ENCODE data around the gene ARL5C.
"Not testable (repeated sequence)": the region's sequence is repeated elsewhere in the genome, so short reads cannot be mapped to it uniquely, and the experiment has no call there.

ARL5C gene

GRCh38 chr17:39194089-39194984 is 28.4 kb upstream of the ARL5C start:
- DNase-seq, result no peak

- DNase-seq, result no peak
These were observed 27.4 kb upstream of the ARL5C start for GRCh38 chr17:39193346-39193745.

DNA sequence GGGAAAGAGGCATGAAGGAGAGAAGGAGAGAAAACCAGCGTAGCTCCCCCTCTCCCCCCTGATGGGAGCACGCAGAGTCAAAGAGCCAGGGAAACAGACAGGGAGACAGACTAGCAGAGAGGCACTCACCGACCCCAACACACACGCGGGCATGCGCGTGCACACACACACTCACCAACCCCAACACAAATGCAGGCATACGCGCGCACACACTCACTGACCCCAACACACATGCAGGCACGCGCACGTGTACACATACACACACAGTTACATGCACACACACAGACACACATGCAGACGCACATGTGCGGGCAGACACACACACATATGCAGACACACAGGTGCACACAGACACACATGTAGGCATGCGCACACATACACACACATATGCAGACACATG is 26.9 kb upstream of the ARL5C start:
- no peak for DNase-seq

- no peak for DNase-seq
These were observed 26.0 kb upstream of the ARL5C start for GRCh38 chr17:39191750-39192510.

DNA sequence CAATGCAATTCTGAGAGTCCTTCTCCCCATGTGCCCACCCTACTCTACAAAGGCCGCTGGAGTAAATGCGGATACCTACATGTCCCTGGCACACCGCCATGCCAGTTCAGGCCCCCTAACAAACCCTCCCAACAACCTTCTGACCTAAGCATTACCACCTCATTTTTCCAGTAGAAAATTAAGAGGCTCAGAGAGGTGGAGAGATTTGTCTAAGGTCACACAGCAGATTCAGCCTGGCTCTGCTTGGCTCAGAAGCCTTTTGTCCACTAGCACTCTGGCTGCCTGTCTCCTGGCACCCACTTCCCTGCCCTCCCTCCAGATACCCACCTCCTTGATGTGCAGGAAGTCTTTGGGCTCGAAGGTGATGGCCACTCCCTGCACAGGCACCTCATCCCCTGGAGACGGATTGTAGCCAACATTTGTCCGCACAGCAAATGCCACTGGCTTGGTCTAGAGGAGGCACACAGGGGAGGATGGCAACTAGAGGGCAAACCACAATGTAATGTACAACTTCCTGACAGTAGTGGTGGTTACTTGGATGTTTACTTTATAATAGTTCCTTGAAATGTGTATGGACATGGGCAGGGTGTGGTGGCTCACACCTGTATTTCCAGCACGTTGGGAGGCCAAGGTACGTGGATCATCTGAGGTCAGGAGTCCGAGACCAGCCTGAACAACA is 21.3 kb upstream of the ARL5C start:
- DNase-seq, result no peak

DNA sequence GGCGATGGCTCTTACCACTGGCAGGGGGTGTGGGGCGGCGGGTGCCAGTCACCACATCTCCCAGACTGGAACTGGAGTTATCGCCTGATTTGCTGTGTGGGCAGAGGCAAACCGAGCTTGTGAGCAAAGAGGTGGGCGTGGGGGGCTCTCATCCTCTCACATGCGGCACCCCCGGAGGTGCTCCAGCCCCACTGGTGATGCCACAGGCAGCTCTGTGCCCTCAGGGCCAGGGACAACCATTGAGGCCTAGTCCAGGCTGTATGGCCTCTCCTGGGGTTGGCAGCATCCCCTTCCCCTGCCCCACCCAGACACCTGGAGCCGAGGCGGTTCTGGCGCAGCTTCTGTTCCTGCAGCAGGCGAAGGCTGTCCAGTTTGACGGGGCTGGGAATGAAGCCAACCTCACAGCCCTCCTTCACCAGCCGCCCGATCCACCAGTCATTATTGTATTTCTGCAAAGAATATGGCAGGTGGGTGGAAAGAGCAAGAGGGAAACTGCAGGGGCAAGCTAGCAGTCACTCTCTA is 20.6 kb upstream of the ARL5C start:
- DNase-seq, result no peak

- DNase-seq, result no peak
These were observed 17.8 kb upstream of the ARL5C start for GRCh38 chr17:39183720-39184119.

DNA sequence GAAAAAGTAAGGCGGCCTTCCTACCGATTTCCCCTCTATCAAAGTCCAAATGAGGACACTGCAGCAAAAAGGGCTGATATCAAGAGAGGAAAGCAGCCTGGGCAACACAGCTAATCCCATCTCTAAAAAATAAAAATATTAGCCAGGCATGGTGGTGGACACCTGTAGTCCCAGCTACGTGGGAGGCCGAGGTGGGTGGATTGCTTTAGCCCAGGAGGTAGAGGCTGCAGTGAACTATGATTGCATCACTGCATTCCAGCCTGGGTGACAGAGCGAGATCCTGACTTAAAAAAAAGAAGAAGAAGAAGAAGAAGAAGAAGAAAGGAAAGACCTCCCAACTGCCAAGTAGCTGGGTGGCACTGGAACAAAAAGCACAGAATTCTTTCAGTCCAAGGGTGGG is 17.1 kb upstream of the ARL5C start:
- DNase-seq, result no peak

GRCh38 chr17:39181303-39181702 is 15.3 kb upstream of the ARL5C start:
- no peak for DNase-seq

GRCh38 chr17:39178536-39178935 is 12.6 kb upstream of the ARL5C start:
- DNase-seq, result no peak

DNA sequence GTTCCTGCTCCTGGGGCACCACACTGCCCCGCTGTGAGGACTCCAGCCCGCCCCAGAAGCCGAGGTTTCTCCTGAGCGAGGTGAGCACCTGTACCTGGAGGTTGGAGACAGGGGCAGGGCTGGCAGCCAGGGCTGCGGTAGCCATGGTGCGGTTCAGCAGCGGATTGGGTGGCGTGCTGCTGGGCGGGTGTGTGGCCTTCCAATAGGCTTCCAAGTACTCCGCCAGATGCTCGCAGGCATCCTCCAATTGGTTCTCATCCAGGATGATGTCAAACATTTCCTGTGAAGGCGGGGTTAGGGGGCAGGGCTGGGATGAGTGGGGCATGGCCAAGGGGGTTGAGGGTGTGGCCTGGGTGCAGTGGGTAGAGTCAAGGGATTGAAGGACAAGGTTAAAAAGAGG is 11.3 kb upstream of the ARL5C start:
- no peak for DNase-seq

GRCh38 chr17:39175695-39176093 is 9.7 kb upstream of the ARL5C start:
- no peak for DNase-seq

DNA sequence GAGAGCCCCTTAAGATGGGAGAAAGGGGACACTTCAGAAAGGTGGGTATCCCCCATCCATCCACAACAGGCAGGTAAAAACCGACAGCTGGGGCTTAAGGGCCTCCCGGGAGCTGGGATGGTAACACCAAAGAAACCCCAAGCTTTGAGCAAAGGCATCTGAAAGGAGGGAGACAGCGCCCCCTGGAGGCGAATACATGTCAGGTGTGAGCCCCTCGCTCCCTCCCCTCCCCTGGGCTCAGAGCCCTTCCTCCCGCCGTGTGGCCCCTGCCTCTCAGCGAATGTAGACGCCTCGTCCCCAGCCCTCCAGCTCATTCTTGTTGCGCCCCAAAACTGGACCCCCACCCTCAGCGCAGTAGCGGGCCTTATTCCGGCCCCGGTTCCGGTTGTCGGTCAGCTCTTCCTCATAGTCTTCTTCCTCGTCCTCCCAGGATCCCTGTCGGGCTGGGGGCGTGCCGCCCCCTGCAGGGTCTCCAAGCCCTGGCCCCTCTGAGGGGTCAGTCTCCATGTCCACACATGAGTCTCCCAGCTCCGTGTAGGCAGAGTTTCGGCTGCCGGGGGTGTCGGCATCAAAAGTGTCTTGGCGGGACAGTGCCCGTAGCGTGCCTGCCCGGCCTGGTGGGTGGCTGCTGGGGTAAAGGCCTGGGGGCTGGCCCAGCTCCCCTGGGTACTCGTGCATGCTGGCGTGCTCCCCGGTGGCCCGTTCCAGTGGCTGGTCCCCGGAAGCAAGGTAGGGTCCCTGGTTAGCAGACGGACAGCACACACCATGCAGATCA is 9.1 kb upstream of the ARL5C start:
- DNase-seq, result peak; percentile 69

DNA sequence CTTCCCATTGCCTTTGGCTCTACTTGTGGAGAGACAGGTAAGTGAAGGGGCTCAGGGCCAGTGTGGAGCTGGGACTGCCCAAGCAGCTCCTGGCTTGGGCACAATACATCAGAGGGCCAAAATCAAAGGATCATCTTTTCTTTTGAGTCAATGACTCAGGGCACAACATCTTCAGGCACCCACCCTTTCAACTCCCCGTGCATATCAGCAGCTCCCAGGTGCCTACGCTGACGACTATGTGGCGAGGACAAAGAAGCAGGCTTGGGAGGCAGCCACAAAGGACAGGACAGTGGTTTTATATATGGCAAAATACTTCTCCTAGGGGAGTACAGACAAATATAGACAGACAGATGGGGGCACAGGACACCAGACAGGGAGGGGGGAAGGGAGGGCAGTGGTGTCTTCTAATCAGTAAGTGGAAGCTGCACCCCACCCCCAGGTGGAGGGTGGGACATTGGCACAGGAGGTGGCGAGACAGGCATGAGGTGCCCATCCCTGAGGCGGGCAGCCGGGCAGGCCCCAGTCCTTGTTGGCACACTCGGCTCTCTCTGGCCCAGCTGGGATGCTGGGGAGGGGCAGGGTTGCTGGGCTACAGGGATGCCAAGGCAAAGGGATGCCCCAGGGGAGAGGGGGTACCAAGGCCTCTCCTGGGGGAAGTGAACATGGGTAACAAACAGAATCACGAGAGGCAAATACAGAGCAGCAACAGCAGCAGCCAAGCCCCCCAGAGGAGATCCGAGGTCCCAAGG is 7.7 kb upstream of the ARL5C start:
- no peak for DNase-seq

GRCh38 chr17:39173080-39173479 is 7.1 kb upstream of the ARL5C start:
- no peak for DNase-seq

GRCh38 chr17:39171933-39172332 is 6.0 kb upstream of the ARL5C start:
- no peak for DNase-seq

DNA sequence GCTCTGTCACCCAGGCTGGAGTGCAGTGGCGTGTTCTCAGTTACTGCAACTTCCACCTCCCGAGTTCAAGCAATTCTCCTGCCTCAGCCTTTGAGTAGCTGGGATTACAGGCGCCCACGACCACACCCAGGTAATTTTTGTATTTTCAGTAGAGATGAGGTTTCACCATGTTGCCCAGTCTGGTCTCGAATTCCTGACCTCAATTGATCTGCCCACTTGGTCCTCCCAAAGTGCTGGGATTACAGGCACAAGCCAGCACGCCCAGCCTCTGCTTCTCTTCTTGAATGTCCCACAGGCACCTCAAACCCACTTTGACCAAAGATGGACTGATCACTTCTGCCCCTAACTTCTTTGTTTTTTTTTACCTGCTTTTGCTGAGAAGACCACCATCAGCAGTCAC is 4.6 kb upstream of the ARL5C start:
- DNase-seq, result no peak

- no peak for DNase-seq
These were observed 4.1 kb upstream of the ARL5C start for GRCh38 chr17:39170109-39170508.

GRCh38 chr17:39169518-39169917 is 3.6 kb upstream of the ARL5C start:
- DNase-seq, result no peak

DNA sequence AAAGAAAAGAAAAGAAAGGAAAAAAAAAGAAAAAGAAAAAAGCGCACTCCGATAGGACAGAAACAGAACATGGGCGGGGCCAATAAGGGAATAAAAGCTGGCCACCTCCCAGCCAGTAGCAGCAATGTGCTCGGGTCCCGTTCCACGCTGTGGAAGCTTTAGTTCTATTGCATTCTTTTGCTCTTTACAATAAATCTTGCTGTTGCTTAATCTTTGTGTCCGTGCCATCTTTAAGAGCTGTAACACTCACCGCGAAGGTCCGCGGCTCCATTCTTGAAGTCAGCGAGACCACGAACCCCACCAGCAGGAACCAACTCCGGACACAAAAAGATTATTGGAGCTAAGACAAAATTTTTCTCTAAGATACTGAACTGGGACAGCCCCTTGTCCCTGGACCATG is 3.1 kb upstream of the ARL5C start:
- no peak for DNase-seq

- not testable (repeated sequence) for DNase-seq
These were observed 2.5 kb upstream of the ARL5C start for GRCh38 chr17:39168503-39168902.

GRCh38 chr17:39167476-39167875 is 1.5 kb upstream of the ARL5C start:
- DNase-seq, result no peak

All from activated T-cell treated with anti-CD3 and anti-CD28 coated beads for 4 hours (primary cell).